HL-60 (cell line): ENCODE measurements around the gene LURAP1L.

Experiments used
- DNase-seq, 2 experiments: peaks; one replicate each; pipeline ENCODE4 v3.0.0-alpha.2; 2010 to 2020; ENCODE audit warnings: low read depth in 1 of 2, low spot score in 1 of 2
- H3K27ac ChIP-seq: fragments of 250-450 bp; sonication (Bioruptor Pico); replicated peaks from 2 replicates; pipeline ENCODE4 v1.5.1; 2020; ENCODE audit warnings: mild to moderate bottlenecking, moderate library complexity
- H3K27me3 ChIP-seq: fragments of 250-450 bp; sonication (Bioruptor Pico); 2 replicates; pipeline ENCODE4 v1.5.1; 2021; ENCODE audit warnings: mild to moderate bottlenecking, moderate library complexity; ENCODE audit not compliant: insufficient read depth, poor library complexity, severe bottlenecking
- H3K4me3 ChIP-seq: replicated peaks from 2 replicates; pipeline ENCODE4 v1.5.1; 2011; ENCODE audit warnings: mild to moderate bottlenecking, control low read depth, low read length; ENCODE audit not compliant: insufficient read depth
- CTCF ChIP-seq: IDR thresholded peaks from one replicate; pipeline ENCODE4 v1.5.1; 2011; ENCODE audit warnings: low read length, control low read depth, inconsistent platforms; ENCODE audit not compliant: insufficient read depth
- GABPA ChIP-seq: IDR thresholded peaks from 2 replicates; pipeline ENCODE4 v1.6.1; 2012; ENCODE audit warnings: low read depth
- POLR2AphosphoS5 ChIP-seq: IDR thresholded peaks from 2 replicates; pipeline ENCODE4 v1.6.1; 2012; ENCODE audit warnings: low read depth
- REST ChIP-seq: IDR thresholded peaks from 2 replicates; pipeline ENCODE4 v1.6.1; 2012; ENCODE audit warnings: low read depth; ENCODE audit not compliant: insufficient replicate concordance
- SPI1 ChIP-seq: IDR thresholded peaks from 2 replicates; pipeline ENCODE4 v1.6.1; 2012; ENCODE audit warnings: low read depth, mild to moderate bottlenecking, borderline replicate concordance

Gene LURAP1L

DNA sequence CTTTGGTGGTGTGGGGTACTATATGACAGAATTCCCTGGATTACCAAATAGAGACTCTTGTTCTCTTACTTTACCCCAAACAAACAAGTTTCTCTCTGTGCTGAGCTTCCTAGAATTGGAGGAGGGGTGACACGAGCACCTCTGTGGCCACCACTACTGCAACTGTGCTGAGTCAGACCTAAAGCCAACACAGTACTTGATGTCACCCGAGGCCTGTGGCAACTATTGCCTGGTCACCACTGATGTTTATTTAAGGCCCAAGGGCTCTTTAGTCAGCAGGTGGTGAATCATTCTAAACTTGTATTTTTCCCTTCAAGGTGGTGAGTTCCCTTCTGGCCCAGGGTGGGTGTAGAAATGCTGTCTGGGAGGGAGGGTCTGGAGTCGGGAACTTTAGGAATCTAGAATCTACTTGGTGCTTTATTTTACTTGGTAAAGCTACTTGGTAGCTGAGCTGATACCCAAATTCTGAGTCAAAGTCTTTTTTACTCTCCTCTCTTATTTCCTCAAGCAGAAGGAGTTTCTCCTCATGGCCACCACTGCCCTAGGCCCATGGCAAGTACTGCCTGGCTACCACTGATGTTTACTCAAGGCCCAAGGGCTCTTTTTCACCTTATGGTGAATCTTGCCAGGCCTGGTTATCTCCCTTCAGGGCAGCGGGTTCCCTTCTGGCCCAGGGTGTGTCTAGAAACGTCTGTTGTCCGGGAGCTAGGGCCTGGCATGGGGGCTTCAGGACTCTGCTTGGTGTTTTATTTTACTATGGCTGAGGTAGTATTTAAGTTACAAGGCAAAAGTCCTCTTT lies 9.8 kb downstream of the LURAP1L start:
- H3K4me3 ChIP-seq: no peak overlapping the region
- TF ChIP-seq SPI1 (no peak), REST (no peak), GABPA (no peak), POLR2AphosphoS5 (no peak), CTCF (no peak)
- DNase-seq: no peak
- no peak overlapping the region for H3K27ac ChIP-seq
- no peaks in the 10 kb centered on the region for H3K27me3 ChIP-seq

DNA sequence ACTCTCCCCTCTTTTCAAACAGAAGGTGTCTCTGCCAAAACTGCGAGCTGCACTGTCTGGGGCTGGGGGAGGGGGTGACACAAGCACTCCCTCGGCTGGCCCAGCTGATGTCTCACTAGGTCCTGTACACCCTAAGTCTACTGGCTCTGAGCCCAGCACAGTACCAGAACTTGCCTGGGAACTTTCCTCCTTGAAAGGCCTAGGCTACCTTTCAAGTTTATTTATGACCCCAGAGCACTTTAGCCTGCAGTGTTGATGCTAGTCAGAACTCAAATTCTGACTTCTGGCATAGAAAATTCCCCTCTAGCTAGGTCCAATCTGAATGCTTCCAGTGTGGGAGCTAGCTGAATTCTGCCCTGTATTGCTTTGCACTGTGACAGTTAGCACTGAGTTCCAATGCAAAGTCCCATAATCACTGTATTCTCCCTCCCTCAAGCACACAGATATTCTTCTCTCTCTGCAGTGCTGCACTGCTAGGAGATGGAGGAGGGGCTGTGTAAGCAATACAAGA lies 10.5 kb downstream of the LURAP1L start:
- no peak overlapping the region for H3K4me3 ChIP-seq
- TF ChIP-seq CTCF (no peak), REST (no peak), GABPA (no peak), POLR2AphosphoS5 (no peak), SPI1 (no peak)
- H3K27me3 ChIP-seq: no peaks in the 10 kb centered on the region
- DNase-seq: no peak
- no peak overlapping the region for H3K27ac ChIP-seq

DNA sequence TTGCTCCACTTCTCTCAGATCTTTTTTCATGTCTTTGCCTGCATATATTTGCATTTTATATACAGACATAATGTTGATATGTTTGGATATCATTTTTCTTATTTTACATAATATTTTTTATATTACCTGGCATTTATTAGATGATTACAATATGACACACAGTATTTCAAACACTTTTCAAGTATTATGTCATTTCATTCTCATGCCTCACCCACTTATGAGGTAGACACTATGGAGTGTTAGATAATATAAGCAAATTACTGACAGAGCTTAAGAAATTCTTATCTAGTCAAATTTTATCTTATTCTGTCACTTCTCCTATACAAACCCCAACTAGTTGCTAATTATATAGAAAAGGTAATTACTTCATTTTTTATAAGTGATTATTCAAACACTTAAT lies 11.1 kb downstream of the LURAP1L start:
- Histone ChIP-seq H3K4me3 (no peak overlapping the region), H3K27me3 (no peaks in the 10 kb centered on the region), H3K27ac (no peak overlapping the region)
- TF ChIP-seq REST (no peak), SPI1 (no peak), GABPA (no peak), CTCF (no peak), POLR2AphosphoS5 (no peak)
- DNase-seq: no peak
